ENCODE results near the gene UVRAG. TPM values are rescaled to one million over a fixed set of nuclear protein-coding genes. Genes with fewer than 3 reads are reported as not detected.
A peak's percentile ranks its signal among the peaks of the same experiment; 100 is the strongest.

UVRAG gene
- polyA plus RNA-seq, 4 donors: 15.0 to 21.5 (median 16.4) TPM

GRCh38 chr11:76131142-76131541 is 316.1 kb downstream of the UVRAG start:
- DNase-seq (ENCODE audit: low read depth in 4 of 4, low spot score in 2 of 4): no peak

DNA sequence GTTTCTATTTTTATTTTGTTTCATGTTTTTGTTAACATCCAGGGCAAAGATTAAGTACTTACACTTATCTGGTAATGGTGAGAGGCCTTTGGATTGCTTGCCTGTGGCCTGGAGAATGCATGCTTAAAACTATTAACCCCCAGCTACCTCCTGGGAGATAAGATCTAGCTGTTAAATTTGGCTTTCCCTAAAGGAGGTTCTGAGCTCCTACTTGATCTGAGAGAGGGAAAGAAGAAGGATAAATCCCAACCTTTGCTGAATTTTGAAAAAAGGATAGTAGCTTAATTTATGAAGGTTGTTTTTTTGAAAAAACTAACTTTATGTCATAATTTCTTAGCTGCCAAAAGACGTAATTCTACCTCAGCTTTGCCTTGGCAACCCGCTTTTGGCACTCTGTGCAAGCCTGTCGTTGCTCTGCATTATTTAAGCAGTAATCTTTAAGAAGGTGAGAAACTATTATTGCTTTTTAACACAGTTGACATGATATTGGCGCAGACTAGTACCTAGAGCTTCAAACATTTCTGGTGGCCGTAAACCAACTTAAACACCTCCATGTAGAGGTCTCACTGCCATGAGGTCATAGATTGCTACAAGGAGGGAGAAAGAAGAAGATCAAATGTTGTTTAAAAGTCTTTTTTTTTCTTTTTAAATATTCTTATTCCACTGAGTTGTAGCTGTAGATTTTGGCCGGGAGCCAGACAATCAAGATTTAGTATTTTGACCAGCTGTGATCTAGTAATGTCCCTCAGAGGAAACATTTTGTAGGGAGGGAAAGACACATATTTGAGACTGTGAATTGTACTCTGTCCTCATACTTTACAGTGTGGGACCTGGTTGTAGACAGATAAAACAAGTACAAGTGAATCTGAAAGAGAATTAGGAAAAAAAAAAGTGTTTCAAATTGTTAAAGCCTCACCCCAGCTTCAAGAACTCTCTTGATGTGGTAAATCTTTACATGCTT is 316.9 kb downstream of the UVRAG start:
- peak in 2 of 4 donors; percentile 53 to 68 for DNase-seq (ENCODE audit: low read depth in 4 of 4, low spot score in 2 of 4)

DNA sequence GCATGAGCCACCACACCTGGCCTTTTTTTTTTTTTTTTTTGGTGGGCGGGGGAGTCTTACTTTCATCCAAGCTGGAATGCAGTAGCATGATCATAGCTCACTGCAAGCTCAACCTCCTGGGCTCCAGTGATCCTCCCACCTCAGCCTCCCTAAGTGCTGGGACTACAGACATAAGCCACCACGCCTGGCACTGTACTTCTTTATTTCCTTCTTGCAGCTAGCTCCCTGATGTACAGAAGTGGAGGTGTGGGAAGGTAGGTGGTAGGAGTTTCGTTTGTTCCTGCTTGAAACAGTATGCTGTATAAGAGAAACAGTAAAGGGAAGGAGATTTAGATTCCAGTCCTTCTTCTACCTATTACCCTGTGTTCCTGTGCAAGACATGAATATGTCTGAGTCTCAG is 319.2 kb downstream of the UVRAG start:
- DNase-seq (ENCODE audit: low read depth in 4 of 4, low spot score in 2 of 4): no peak

DNA sequence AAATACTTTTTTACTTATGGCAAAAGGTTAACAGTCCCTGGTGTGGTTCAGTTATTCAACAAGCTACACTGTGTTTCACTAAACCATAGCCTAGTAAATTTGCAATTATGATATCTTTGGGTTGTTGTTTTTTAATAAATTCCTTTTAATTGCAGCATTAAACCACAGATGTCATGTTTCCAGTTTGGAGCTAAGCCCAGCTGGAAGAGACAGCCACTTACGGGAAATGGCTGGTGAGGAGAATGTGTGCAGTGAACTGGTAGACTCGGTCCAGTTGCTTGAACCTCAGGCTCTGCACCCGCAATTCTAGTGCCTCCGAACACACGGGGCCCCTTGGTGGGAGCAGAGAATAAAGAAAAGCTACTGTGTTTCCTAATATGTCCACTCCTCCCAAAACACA is 320.5 kb downstream of the UVRAG start:
- DNase-seq (ENCODE audit: low read depth in 4 of 4, low spot score in 2 of 4): no peak

GRCh38 chr11:76139314-76139713 is 324.3 kb downstream of the UVRAG start:
- no peak for DNase-seq (ENCODE audit: low read depth in 4 of 4, low spot score in 2 of 4)

- no peak for DNase-seq (ENCODE audit: low read depth in 4 of 4, low spot score in 2 of 4)
Observed at GRCh38 chr11:76140912-76141574, 326.0 kb downstream of the UVRAG start.

DNA sequence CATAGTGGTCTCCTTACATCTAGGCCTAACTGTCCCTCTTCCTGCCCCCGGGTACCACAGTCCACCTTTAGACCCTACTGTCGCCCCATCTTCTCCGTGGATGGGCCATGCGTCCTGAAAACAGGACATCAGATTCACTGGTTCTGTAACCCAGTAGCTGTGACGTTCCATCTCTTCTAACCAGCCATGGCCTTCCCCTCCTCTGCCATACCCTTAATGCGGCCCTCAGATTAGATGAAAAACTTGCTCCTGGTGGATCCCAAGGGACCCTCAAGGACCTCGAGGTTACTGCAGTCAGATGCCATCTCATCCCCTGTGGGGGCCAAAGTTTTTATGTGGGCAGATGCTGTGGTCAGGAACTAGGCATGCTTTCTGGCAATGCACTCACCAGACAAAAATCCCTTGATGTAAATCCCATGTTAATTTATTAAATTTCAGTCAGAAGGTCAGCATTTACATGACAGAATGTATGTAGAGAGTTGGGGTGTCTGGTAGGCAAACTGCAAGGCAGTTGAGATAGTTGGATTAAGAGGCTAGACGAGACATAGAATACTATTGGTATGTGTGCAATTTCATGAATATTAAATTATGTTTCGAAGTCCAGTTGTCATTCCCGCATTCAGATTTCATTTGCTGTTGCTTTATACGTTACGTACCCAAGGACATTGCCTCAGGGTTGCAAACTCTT is 327.0 kb downstream of the UVRAG start:
- no peak for DNase-seq (ENCODE audit: low read depth in 4 of 4, low spot score in 2 of 4)

- DNase-seq (ENCODE audit: low read depth in 4 of 4, low spot score in 2 of 4): no peak
Observed at GRCh38 chr11:76143274-76143673, 328.3 kb downstream of the UVRAG start.

DNA sequence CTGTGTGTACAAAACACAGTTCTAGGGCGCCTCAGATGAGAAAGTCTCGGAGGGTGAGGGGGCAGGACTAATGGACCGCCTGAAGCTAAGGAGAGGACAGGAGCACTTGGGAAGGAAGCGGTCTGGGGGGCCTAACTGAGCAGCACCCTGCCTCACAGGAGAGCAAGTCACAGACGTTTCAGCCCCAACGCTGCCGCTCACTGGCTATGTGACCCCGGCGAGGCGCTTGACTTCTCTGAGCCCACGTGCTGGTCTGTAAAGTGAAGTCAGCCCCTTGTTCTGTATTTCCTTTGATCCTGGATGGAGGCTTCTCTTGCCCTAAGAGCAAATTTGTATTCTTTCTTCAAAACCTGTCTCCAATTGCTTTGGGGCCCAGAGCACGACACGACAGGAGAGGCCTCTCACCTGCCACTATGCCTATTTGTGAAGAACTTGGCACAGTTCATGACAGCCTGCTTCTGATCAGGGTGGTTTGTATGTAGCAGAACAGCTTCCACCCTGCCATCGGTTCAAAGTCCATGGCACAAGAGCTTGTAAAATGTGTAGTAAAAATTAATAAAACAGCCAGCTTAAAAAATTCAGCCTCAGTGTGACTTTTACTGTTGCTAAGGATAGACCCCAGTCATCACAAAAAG is 332.2 kb downstream of the UVRAG start:
- DNase-seq (ENCODE audit: low read depth in 4 of 4, low spot score in 2 of 4): no peak

- no peak for DNase-seq (ENCODE audit: low read depth in 4 of 4, low spot score in 2 of 4)
Observed at GRCh38 chr11:76148231-76148630, 333.2 kb downstream of the UVRAG start.

GRCh38 chr11:76148941-76149613 is 334.1 kb downstream of the UVRAG start:
- DNase-seq (ENCODE audit: low read depth in 4 of 4, low spot score in 2 of 4): no peak

GRCh38 chr11:76149713-76150112 is 334.7 kb downstream of the UVRAG start:
- no peak for DNase-seq (ENCODE audit: low read depth in 4 of 4, low spot score in 2 of 4)

- no peak for DNase-seq (ENCODE audit: low read depth in 4 of 4, low spot score in 2 of 4)
Observed at GRCh38 chr11:76150141-76150540, 335.1 kb downstream of the UVRAG start.

DNA sequence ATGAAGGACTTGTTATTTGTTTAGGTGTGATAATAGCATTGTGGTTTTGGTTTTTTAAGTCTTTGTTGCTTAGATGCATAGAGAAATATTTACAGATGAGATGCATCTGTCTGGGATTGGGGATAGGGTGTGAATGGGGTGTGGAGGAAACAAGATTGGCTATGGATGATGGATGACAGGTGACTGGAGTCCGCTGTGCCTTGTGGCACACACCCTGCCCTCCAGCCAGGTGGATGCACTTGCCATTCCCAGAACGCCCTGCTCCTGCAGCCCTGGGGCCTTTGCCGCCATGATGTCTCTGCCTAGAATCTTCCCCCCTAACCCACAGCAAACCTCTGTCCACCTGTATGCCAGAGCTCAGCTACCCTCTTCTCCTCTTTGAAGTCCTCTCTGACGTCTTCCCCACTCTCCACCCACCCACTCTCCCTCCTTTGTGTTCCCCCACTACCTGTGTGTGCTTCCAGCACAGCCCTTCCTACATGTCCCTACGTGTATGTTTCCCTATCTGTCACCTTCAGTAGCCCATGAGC is 336.6 kb downstream of the UVRAG start:
- no peak for DNase-seq (ENCODE audit: low read depth in 4 of 4, low spot score in 2 of 4)

- peak in 1 of 4 donors; percentile 62 for DNase-seq (ENCODE audit: low read depth in 4 of 4, low spot score in 2 of 4)
Observed at GRCh38 chr11:76152086-76152681, 337.2 kb downstream of the UVRAG start.

DNA sequence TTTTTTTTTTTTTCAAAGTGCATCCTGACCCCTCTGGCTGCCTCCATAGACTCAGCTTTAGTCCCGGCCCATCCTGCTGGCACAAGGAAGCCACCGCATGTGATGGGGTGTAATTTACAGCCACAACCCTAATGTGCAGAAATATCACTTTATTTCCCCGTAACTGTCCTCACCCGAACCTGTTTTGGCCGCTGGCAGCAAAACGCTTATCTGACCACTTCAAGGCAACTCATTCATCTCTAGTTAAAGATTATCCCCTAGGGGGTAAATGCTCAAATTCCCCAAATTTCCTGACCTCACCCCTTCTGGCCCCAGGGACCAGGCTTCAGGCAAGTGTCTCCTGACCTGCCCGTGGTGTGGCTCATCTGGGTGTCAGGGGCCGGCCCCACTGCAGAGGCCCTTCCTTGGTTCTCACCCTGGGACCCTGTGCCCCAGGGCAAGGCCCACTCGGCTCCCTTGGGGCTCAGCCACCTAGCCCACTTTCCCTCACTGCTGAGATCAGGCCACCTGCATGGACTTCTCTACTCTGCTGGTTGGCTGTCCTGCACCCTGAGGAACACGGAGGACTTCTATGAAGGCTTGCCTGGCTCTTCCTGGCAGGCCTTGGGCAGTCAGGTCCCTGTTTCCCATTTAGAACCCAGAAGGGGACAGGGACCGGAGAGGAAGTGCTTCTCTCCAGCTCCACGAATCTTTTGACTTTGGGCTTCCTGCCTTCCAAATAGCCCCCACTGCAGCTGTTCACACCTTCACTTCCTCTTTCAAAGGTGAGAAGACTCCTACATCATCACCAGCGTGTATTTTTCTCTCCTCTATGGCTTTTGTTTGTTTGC is 337.9 kb downstream of the UVRAG start:
- no peak for DNase-seq (ENCODE audit: low read depth in 4 of 4, low spot score in 2 of 4)

- DNase-seq (ENCODE audit: low read depth in 4 of 4, low spot score in 2 of 4): no peak
Observed at GRCh38 chr11:76153571-76153923, 338.5 kb downstream of the UVRAG start.

DNA sequence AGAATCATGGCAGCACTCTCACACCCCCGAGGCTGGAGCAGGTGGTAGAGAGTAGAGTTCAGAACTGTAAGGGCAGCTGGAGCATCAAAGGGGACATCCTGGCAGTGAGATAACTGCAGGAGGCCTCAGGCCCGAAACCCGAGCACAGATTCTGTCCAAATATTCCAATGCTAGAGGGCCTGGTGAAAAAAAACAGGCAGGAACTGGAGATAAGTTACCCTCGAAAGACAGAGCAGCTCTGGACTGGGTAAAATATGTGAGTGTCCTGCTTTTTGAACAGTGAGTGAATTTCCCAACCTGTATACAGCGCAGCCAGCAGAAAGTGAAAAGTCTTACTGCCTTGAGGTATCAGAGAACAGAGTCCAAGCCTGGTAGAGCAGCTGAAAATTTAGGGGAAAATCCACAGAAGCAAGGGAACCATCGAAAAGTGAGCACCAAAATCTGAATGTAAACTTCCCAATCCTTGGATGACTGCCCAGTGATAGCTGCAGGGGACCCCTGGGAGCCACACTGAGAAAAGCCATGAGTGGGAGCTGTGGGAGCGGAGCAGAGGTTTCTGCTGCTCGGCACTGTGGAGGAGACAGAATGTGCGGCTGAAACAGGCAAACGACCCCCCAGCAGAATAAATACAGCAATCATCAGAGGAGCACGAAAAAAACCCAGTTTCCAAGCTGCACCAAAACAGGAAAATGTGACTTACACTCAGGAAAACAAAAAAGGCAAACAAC is 340.7 kb downstream of the UVRAG start:
- DNase-seq (ENCODE audit: low read depth in 4 of 4, low spot score in 2 of 4): no peak
